GM12878 (cell line): ENCODE measurements around the gene MYADM. TPM values are rescaled to one million over a fixed set of nuclear protein-coding genes. Genes with fewer than 3 reads are reported as not detected.
A peak's percentile ranks its signal among the peaks of the same experiment; 100 is the strongest.

Source experiments
- ATAC-seq: fragments of 200-7000 bp; cut with Tn5 transposase; 3 replicates; pipeline ENCODE4 v1.9.1; 2020; ENCODE audit warnings: mild to moderate bottlenecking, moderate library complexity
- Bru-seq: library from RNA; stranded (reverse); fragments of 400-500 nt; gene quantifications from one replicate; lab custom pipeline; 2021; lab: Mats Ljungman, UMichigan
- BruChase-seq, 2 experiments: library from RNA; stranded (reverse); fragments of 400-500 nt; gene quantifications; one replicate each; lab custom pipeline; 2021; lab: Mats Ljungman, UMichigan
- BruUV-seq: library from RNA; stranded (reverse); fragments of 400-500 nt; replicated peaks from 2 replicates; lab custom pipeline; 2021; lab: Mats Ljungman, UMichigan
- CTCF ChIA-PET: fragments of 300-600 bp; sonication (Branson Sonifier 250); formaldehyde crosslinking; extraction: SDS; loops from one replicate; lab custom pipeline; 2021; ENCODE audit warnings: inconsistent platforms; lab: Yijun Ruan, JAX
- POLR2A ChIA-PET: fragments of 350-600 bp; formaldehyde crosslinking; extraction: SDS; loops from one replicate; lab custom pipeline; 2021; ENCODE audit warnings: inconsistent platforms; lab: Charles Lee
- RAD21 ChIA-PET: fragments of 300-600 bp; sonication (Branson Sonifier 250); formaldehyde crosslinking; loops from one replicate; lab custom pipeline; 2023; ENCODE audit warnings: antibody characterized with exemption; ENCODE audit not compliant: unreplicated experiment; lab: Charles Lee
- SMC1A ChIA-PET: fragments of 300-600 bp; sonication (Branson Sonifier 250); formaldehyde crosslinking; loops from one replicate; lab custom pipeline; 2023; ENCODE audit not compliant: unreplicated experiment, uncharacterized antibody; lab: Charles Lee
- DNase-seq: peaks from one replicate; pipeline ENCODE4 v3.0.0-alpha.2; 2011; ENCODE audit warnings: low read depth, low spot score
- FAIRE-seq: peaks from 3 replicates; lab custom pipeline; 2011; peaks lifted over from hg19 to GRCh38; lab: Jason Lieb, UNC
- H2AFZ ChIP-seq: 2 replicates; pipeline ENCODE4 v1.6.0; 2011; ENCODE audit warnings: low read depth, low read length, control low read depth; ENCODE audit not compliant: control insufficient read depth
- H3K27ac ChIP-seq: 2 replicates; pipeline ENCODE4 v1.5.1; 2011; ENCODE audit warnings: control low read depth; ENCODE audit not compliant: control insufficient read depth, insufficient read depth
- H3K27me3 ChIP-seq, 2 experiments: replicated peaks in 1 of 2; 2 replicates each; pipeline versions ENCODE4 v1.6.0 to v1.6.1; 2011; ENCODE audit warnings: low read length in 1 of 2; ENCODE audit not compliant: control insufficient read depth in 2 of 2, insufficient read depth in 2 of 2
- H3K36me3 ChIP-seq, 2 experiments: 2 replicates each; pipeline ENCODE4 v1.5.1; 2011; ENCODE audit warnings: low read length in 1 of 2; ENCODE audit not compliant: control insufficient read depth in 2 of 2, insufficient read depth in 2 of 2
- H3K4me1 ChIP-seq: 2 replicates; pipeline ENCODE4 v1.6.1; 2011; ENCODE audit warnings: mild to moderate bottlenecking, low read length, moderate library complexity, mixed read lengths; ENCODE audit not compliant: control insufficient read depth, insufficient read depth
- H3K4me2 ChIP-seq: 2 replicates; pipeline ENCODE4 v1.6.0; 2011; ENCODE audit warnings: control low read depth; ENCODE audit not compliant: control insufficient read depth, insufficient read depth
- H3K4me3 ChIP-seq: fragments of 200-600 bp; sonication (generic); 2 replicates; pipeline ENCODE4 v1.5.1; 2016
- H3K79me2 ChIP-seq: 2 replicates; pipeline ENCODE4 v1.6.0; 2011; ENCODE audit warnings: low read length; ENCODE audit not compliant: control insufficient read depth, insufficient read depth
- H3K9ac ChIP-seq: 2 replicates; pipeline ENCODE4 v1.8.0; 2011; ENCODE audit warnings: low read length, control low read depth, mixed read lengths; ENCODE audit not compliant: control insufficient read depth, insufficient read depth
- H3K9me3 ChIP-seq: replicated peaks from 3 replicates; pipeline ENCODE4 v1.5.1; 2011; ENCODE audit warnings: mild to moderate bottlenecking, low read length; ENCODE audit not compliant: control insufficient read depth, insufficient read depth
- H4K20me1 ChIP-seq: 2 replicates; pipeline ENCODE4 v1.6.0; 2011; ENCODE audit not compliant: control insufficient read depth, insufficient read depth
- POLR2A ChIP-seq: IDR thresholded peaks from 2 replicates; pipeline ENCODE4 v1.6.1; 2011; ENCODE audit warnings: low read depth, mild to moderate bottlenecking, low read length
- POLR2AphosphoS2 ChIP-seq: IDR thresholded peaks from 2 replicates; pipeline ENCODE4 v1.6.1; 2011; ENCODE audit warnings: low read depth, mild to moderate bottlenecking, low read length, improper control_type of control experiment, moderate library complexity
- WGBS: methylation state at CpG from one replicate; pipeline ENCODE4 v1.1.6; 2016; ENCODE audit warnings: low lambda C conversion rate; ENCODE audit not compliant: insufficient replicate concordance, insufficient coverage; ENCODE audit errors: missing lambda C conversion rate; 5-methylcytosine and 5-hydroxymethylcytosine counted together
- in situ Hi-C: fragments of 300-500 bp; cut with MboI; formaldehyde crosslinking; loops from 9 replicates; pipeline ENCODE4 v1.14.3; 2018; ENCODE audit warnings: mixed read lengths
- intact Hi-C: fragments of 100-400 bp; cut with micrococcal nuclease; formaldehyde crosslinking; loops from one replicate; pipeline ENCODE4 v1.14.2; 2022; ENCODE audit not compliant: unreplicated experiment
- long read RNA-seq, 2 experiments: library from polyadenylated mRNA; unstranded; transcript quantifications; one replicate each; pipeline ENCODE4 v2.0.0, GENCODE V29; 2019 to 2020
- polyA minus RNA-seq, 3 experiments: library from RNA; depleted of rRNA, polyadenylated mRNA; stranded (reverse); fragments of >200 nt; gene quantifications; 2 replicates each; pipeline ENCODE4 v1.2.3, GENCODE V29; 2011
- polyA plus RNA-seq, 11 experiments: library from polyadenylated mRNA; depleted of rRNA in 4 of 11; unstranded in 6 of 11; stranded (reverse) in 5 of 11; fragments of >200 nt; fragmentation: Nextera tagmentation in 4 of 11; fragmentation: Illumina TruSeq in 1 of 11; extraction: Ambion mirVana in 4 of 11; extraction: Trizol in 1 of 11; gene quantifications; 1 replicate in 1 of 11; 2 replicates in 10 of 11; pipeline versions ENCODE4 v1.2.1 to v1.2.3, GENCODE V29; 2011 to 2016; ENCODE audit warnings: inconsistent platforms in 2 of 11, missing spikeins in 2 of 11, low read depth in 1 of 11
- total RNA-seq, 4 experiments: library from RNA; depleted of rRNA in 3 of 4; stranded (reverse); fragments of >200 nt in 3 of 4; fragmentation: Illumina TruSeq in 1 of 4; extraction: Trizol in 1 of 4; gene quantifications; 2 replicates each; pipeline versions ENCODE4 v1.2.1 to v1.2.3, GENCODE V29; 2013 to 2021

The MYADM gene
- 0.38 and 0.93 TPM in 2 replicates for total RNA-seq (2013; cell fraction: nucleolus; rRNA removed)
- 0.05 and 0.11 TPM in 2 replicates for total RNA-seq (2014; rRNA removed)
- total RNA-seq (2014; rRNA removed; fragmentation: Illumina TruSeq; extraction: Trizol) = 0.13 TPM in 1 of 2 replicates, not detected in the other
- total RNA-seq (2021) = 0.46 and 0.72 TPM in 2 replicates
- polyA plus RNA-seq (2011; ENCODE audit: low read depth) = 0.66 TPM
- 0.03 and 0.14 TPM in 2 replicates for polyA plus RNA-seq (2011; rRNA removed)
- polyA plus RNA-seq (2011; cell fraction: cytosol; rRNA removed) = 0.10 and 0.55 TPM in 2 replicates
- polyA plus RNA-seq (2011; cell fraction: nucleus; rRNA removed) = 0.16 and 0.31 TPM in 2 replicates
- 1.1 TPM in 2 replicates for polyA plus RNA-seq (2012)
- polyA plus RNA-seq (2014; fragmentation: Illumina TruSeq; extraction: Trizol) = 0.09 TPM in 1 of 2 replicates, not detected in the other
- polyA plus RNA-seq (2014; fragmentation: Nextera tagmentation; extraction: Ambion mirVana) = under 1 TPM; 0.04 to 0.10 TPM
- polyA plus RNA-seq (2014; rRNA removed) = 0.09 TPM in 1 of 2 replicates, not detected in the other
- under 1 TPM; 0.06 to 0.23 TPM for polyA plus RNA-seq (2016; fragmentation: Nextera tagmentation; extraction: Ambion mirVana)
- 0.15 TPM in 1 of 2 replicates, not detected in the other for polyA minus RNA-seq (2011; rRNA and poly(A)+ RNA removed)
- polyA minus RNA-seq (2011; cell fraction: cytosol; rRNA and poly(A)+ RNA removed) = not detected in 2 replicates
- polyA minus RNA-seq (2011; cell fraction: nucleus; rRNA and poly(A)+ RNA removed) = 0.29 TPM in 1 of 2 replicates, not detected in the other
- Bru-seq, nascent RNA = percentile 25 among the genes with signal in this experiment
- percentile 36 among the genes with signal in this experiment for BruChase-seq, experiment 1, labeled RNA remaining after a 6-hour chase
- BruChase-seq, experiment 2, labeled RNA remaining after a 2-hour chase = percentile 46 among the genes with signal in this experiment
- long read RNA-seq, experiment 1 = 0 reads
- long read RNA-seq, experiment 2 = 0 reads

- Histone ChIP-seq H2AFZ (no peak within 1 kb of the TSS), H3K9ac (no peak within 1 kb of the TSS), H3K4me1 (no peaks in the 10 kb centered on the region), H3K27me3 (no peaks in the 10 kb centered on the region), H3K36me3 (no peaks in the 10 kb centered on the region), H3K4me2 (no peak within 1 kb of the TSS), H3K4me3 (no peak within 1 kb of the TSS; the same call in 1 of the 2 replicates), H4K20me1 (no peaks in the 10 kb centered on the region), H3K79me2 (no peaks in the 10 kb centered on the region), H3K9me3 (no peaks in the 10 kb centered on the region; the same call in 2 of the 3 replicates), H3K27ac (no peak within 1 kb of the TSS)
- no TSS peak for BruUV-seq
- WGBS = 9% methylated on average over 24 of the region's 37 CpGs
- RAD21 ChIA-PET = no interaction called here
- FAIRE-seq (no peak), ATAC-seq (no peak), DNase-seq (peak; percentile 21)
- intact Hi-C loops = no loop called here
- in situ Hi-C loops = no loop called here
- CTCF ChIA-PET = no interaction called here
- TF ChIP-seq POLR2A (peak; percentile 27; the same call in 1 of the 2 replicates), POLR2AphosphoS2 (no peak)
- POLR2A ChIA-PET = no interaction called here
- SMC1A ChIA-PET = no interaction called here
Measured at GRCh38 chr19:53867225-53868090, at the start of gene MYADM. Gene MYADM (plus strand): TSS chr19:53867883. CDS start chr19:53873530, 5,647 bp downstream.
